NCI-H510A (cell line): ENCODE measurements around the gene LYZL1.
"Not testable (repeated sequence)": the region's sequence is repeated elsewhere in the genome, so short reads cannot be mapped to it uniquely, and the experiment has no call there.

Source experiments
- DNase-seq: peaks from one replicate; lab custom pipeline; 2025; lab: John Stamatoyannopoulos, UW

The LYZL1 gene

GRCh38 chr10:29308142-29308541 is 19.3 kb downstream of the LYZL1 start:
- DNase-seq = not testable (repeated sequence)

DNA sequence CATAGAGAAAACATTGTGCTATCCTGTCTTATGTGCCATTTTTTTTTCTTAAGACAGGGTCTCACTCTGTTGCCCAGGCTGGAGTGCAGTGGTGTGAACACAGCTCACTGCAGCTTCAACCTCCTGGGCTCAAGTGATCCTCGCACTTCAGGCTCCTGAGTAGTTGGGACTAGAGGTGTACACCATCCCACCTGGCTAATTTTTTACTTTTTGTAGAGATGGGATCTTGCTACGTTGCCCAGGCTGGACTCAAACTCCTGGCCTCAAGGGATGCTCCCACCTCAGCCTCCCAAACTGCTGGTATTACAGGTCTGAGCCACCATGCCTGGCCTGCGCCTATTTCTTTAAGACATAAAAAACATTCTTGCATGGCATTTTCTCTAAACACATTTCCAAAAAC is 20.6 kb downstream of the LYZL1 start:
- DNase-seq = no peak

GRCh38 chr10:29310463-29310862 is 21.6 kb downstream of the LYZL1 start:
- DNase-seq = not testable (repeated sequence)

DNA sequence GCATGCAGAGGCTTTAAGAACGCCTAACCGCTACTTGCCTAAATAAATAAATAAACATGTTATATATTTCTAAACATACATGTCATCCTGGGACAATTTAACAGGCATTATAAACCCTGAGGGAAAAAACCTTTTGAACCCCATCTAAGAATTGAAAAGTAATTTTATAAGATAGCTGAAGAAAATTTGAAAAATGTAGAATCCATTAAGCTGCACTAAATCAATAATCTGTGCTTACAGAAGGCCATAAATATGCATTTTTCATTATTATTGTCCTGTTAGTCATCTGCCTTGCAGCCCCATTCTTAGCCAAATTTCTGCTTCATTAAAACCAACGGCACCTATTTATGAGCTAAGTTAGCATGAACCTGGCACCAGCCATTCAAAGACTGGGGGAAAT is 24.2 kb downstream of the LYZL1 start:
- DNase-seq = no peak

GRCh38 chr10:29314726-29315125 is 25.9 kb downstream of the LYZL1 start:
- DNase-seq = no peak

GRCh38 chr10:29315814-29316213 is 26.9 kb downstream of the LYZL1 start:
- no peak for DNase-seq

GRCh38 chr10:29316308-29317026 is 27.6 kb downstream of the LYZL1 start:
- no peak for DNase-seq

DNA sequence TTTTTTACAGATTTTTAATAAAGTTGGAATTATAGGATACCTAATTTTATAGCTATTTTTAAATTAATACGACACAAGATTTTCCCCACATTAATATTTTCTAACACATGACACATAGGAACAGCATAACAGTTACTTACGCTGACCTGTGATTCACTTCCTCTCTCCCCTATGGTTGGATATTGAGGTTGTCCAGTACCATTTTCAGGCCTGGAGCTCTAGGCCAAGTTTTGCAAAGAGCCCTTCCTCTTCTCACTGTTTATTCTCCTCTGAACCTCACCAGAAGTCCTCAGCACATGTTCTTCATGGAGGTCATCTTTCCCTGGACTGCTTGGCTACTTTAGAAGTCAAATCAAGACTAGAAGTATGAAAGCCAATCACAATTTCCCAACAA is 28.2 kb downstream of the LYZL1 start:
- DNase-seq = no peak

DNA sequence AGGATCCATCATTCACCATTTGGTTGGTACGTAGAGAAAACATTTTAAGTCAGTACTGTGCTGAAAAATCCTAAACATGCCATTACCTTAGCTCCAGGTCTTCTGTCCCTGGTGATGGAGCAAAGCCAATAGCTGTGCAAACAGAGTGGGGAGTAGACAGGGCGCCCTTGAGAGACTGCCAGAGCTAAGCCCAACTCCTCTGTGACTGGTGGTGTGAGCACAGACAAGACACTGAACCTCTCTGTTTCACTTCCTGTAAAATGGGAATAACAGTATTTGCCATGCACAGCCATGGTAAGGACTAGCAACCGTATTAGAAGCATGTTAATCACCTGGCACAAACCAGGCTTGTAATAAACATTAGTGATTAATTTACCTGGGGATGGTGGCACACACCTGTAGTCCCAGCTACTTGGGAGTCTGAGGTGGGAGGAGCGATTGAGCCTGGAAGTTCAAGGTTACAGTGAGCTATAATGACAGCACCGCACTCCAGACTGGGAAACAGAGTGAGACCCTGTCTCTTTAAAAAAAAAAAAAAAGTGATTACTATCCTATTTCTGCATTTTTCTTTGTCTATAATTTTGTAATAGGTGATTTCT is 28.7 kb downstream of the LYZL1 start:
- DNase-seq = no peak

GRCh38 chr10:29318141-29319071 is 29.5 kb downstream of the LYZL1 start:
- peak; percentile 12 for DNase-seq

- DNase-seq = no peak
These were observed 30.4 kb downstream of the LYZL1 start for GRCh38 chr10:29319205-29319781.

DNA sequence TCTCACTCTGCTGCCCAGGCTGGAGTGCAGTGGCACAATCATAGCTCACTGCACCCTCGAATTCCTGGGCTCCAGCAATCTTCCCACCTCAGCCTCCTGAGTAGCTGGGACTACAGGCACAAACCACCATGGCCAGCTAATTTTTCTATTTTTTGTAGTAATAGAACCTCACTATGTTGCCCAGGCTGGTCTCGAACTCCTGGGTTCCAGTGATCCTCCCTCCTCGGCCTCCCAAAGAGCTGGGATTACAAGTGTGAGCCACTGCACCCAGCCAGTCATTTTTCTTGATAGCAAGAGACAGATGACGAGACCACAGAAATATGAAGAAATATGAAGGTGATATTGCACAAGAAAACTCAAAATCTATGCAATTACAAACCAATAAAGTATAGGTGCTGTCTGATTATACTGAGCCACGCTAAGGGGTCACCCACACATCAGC is 31.8 kb downstream of the LYZL1 start:
- not testable (repeated sequence) for DNase-seq

DNA sequence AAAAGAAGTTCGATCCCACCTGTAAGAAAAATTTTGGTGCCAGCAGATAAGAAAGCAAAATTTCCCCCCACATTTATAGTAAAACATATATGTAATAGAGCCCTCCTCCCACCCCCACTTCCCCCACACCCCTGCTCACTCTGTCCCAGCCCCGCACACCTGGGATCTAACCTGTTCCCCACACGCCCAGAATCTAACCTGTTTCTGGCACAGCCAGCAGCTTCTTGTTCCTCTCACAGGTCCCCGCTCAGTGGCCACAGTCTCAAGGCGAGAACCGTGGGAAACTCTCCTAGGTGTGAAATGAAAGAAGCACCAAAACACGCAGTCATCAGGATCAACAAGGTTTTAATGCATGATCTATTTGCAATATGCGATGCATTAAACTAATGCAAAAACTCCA is 32.8 kb downstream of the LYZL1 start:
- no peak for DNase-seq

DNA sequence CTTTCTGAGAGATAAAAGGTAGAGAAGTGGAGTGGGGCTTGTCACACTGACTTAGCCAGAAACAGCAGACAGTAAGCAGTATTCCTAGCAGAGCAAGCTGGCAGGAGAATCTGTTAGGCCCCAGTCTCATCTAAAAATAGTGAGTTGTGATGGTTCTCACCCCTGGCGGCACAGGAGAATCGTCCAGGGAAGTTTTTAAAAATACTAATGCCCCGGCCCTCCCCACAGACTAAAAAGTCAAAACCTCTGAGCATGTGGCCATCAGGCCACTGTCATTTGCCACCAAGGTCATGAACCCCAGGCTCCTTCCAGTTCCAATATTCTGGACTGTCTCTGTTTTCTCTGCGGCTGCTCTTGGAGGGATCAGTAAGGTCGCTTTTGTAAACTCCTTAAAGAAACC is 34.0 kb downstream of the LYZL1 start:
- DNase-seq = no peak

DNA sequence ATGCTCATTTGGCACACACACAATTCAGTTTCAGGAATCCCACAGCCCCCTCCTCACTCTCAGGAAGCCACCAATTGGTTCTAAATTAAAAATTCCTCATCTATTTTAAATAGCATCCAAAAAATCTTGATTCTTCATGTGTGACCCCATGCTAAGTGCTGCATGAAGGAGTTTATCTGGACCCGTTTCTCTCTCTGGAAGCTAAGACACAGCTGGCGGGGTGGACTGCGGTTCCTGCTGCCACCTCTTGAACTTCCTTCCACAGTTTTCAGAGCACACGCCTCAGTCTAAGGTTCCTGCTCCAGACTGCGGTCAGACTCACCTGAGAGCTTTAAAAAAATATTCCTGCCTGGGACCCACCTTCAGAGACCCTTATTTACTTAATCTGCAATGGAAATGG is 34.5 kb downstream of the LYZL1 start:
- DNase-seq = no peak

GRCh38 chr10:29324220-29324841 is 35.5 kb downstream of the LYZL1 start:
- no peak for DNase-seq

DNA sequence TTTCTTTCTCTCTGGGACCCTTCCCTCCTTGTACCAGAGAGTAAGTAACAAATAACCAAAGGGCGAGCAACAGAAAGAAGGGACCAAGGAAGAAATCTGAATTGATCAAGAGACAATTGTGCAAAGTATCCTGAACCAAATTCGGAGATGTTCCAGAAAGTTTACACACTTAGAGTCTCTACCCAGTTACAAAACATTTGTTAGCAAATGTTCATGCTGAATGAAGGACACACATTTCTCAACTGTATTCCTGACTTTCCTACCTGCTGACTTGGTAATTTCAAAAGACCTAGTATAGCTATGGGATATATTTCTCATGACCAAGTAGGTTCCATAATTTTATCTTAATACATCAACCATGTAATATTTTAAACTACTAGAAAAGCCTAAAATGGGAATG is 37.4 kb downstream of the LYZL1 start:
- DNase-seq = no peak

DNA sequence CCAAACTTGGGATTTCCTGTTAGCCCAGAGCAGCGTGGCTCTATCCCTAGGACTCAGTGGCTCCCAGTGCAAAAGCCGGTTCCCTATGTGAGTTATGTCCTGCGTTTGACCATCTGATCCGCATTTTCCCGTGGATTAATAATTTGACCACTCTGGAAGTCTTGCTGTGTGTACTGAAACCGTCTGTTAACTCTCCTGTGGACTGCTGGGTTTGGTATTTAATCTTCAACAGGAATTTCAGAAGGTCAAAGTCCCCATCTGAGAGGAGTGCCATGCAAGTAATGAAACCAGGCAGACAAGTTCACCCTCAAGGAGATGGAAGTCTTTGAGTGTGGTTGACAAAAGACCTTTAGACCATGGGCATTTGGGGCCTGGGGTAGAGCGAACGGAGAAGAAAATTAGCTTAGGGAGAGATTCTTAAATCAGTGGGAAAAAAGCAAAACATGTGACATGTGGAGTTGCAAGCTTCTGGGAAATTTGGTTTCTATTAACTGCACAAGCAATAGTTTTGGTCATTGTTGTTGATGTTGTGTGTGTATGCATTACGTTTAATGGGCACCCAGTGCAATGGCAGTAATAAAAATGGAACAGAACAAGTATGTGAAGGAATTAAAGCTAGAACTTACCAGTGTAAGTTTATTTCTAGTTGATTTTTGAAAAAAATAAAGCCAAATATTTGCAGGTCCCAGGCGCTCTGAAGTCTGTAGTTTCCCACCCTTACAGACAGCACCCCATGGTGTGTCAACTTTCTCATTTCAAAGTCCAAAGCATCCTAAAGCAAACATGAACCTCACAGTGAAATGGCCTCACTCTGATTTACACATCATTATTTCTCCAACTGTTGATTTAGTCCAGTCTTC is 38.2 kb downstream of the LYZL1 start:
- DNase-seq = no peak

GRCh38 chr10:29327746-29328102 is 38.9 kb downstream of the LYZL1 start:
- DNase-seq = no peak

DNA sequence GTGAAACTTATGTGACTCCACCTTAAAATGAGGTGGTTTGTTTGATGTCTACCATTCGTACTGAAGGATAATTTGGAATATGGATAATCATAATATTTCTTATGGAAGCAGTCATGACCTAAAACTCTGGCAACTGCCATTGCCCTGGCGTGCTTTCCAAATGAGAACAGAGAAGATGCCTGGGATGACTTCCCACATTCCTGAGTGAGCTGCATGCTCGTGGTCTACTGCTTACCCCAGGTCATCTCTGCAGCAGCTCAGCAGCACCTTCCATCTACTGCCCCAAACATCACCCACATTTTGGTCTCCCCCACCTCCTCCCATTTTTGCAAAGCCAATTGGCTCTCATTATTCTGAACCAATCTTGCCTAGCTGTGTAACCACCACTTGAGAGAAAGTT is 40.1 kb downstream of the LYZL1 start:
- DNase-seq = no peak

GRCh38 chr10:29329420-29329819 is 40.5 kb downstream of the LYZL1 start:
- DNase-seq = no peak
